H1 (cell line): ENCODE data around the gene STEAP3. TPM values are rescaled to one million over a fixed set of nuclear protein-coding genes. Genes with fewer than 3 reads are reported as not detected.

Experiments
- CTCF ChIA-PET: fragments of 300-600 bp; sonication (Branson Sonifier 250); formaldehyde crosslinking; loops from one replicate; lab custom pipeline; 2021; ENCODE audit not compliant: partially characterized antibody; lab: Charles Lee
- POLR2A ChIA-PET: fragments of 300-600 bp; sonication (Branson Sonifier 250); formaldehyde crosslinking; loops from one replicate; lab custom pipeline; 2021; ENCODE audit warnings: inconsistent platforms; ENCODE audit not compliant: partially characterized antibody; lab: Charles Lee
- DNase-seq, 2 experiments: peaks; one replicate each; pipeline versions ENCODE4 v3.0.0 to v3.0.0-alpha.2; 2010 to 2022; ENCODE audit warnings: low spot score in 2 of 2, low read depth in 1 of 2, mixed read lengths in 1 of 2
- FAIRE-seq: peaks from 2 replicates; lab custom pipeline; 2011; peaks lifted over from hg19 to GRCh38; lab: Jason Lieb, UNC
- H2AFZ ChIP-seq: 2 replicates; pipeline ENCODE4 v1.8.1; 2012; ENCODE audit warnings: low read length, inconsistent platforms
- H2AK5ac ChIP-seq: 2 replicates; pipeline ENCODE4 v1.6.1; 2013; ENCODE audit warnings: low read depth, low read length
- H2BK120ac ChIP-seq: replicated peaks from 2 replicates; pipeline ENCODE3; 2013; ENCODE audit warnings: low read depth, low read length, inconsistent platforms
- H2BK12ac ChIP-seq: 2 replicates; pipeline ENCODE4 v1.6.1; 2013; ENCODE audit warnings: low read depth, low read length
- H2BK15ac ChIP-seq: 2 replicates; pipeline ENCODE4 v1.6.1; 2013; ENCODE audit warnings: low read length
- H2BK20ac ChIP-seq: 2 replicates; pipeline ENCODE4 v1.6.1; 2013; ENCODE audit warnings: low read length
- H2BK5ac ChIP-seq: 2 replicates; pipeline ENCODE4 v1.6.1; 2013; ENCODE audit warnings: low read depth, low read length
- H3K14ac ChIP-seq: 2 replicates; pipeline ENCODE4 v1.6.1; 2013; ENCODE audit warnings: inconsistent platforms; ENCODE audit not compliant: insufficient read length
- H3K18ac ChIP-seq: 2 replicates; pipeline ENCODE4 v1.6.1; 2013; ENCODE audit warnings: low read length; ENCODE audit errors: extremely low read depth
- H3K23ac ChIP-seq: 2 replicates; pipeline ENCODE4 v1.6.1; 2013; ENCODE audit warnings: inconsistent platforms; ENCODE audit not compliant: insufficient read length
- H3K23me2 ChIP-seq: 2 replicates; pipeline ENCODE4 v1.6.1; 2013; ENCODE audit warnings: low read depth, low read length
- H3K27ac ChIP-seq: 2 replicates; pipeline ENCODE4 v1.6.1; 2011; ENCODE audit warnings: low read depth, low read length, inconsistent platforms
- H3K27me3 ChIP-seq, 4 experiments: replicated peaks in 1 of 4; 1 replicate in 1 of 4; 2 replicates in 3 of 4; pipeline versions ENCODE4 v1.6.1 to v1.8.1; 2011 to 2013; ENCODE audit warnings: low read length in 3 of 4, mild to moderate bottlenecking in 3 of 4, inconsistent platforms in 2 of 4, mixed read lengths in 2 of 4, moderate library complexity in 1 of 4; ENCODE audit not compliant: control insufficient read depth in 3 of 4, insufficient read depth in 3 of 4; ENCODE audit errors: extremely low read depth in 1 of 4
- H3K36me3 ChIP-seq, 4 experiments: 2 replicates each; pipeline versions ENCODE4 v1.6.1 to v1.8.1; 2011 to 2013; ENCODE audit warnings: mild to moderate bottlenecking in 4 of 4, low read length in 3 of 4, moderate library complexity in 2 of 4, control low read depth in 1 of 4, inconsistent platforms in 1 of 4; ENCODE audit not compliant: insufficient read depth in 4 of 4, control insufficient read depth in 2 of 4
- H3K4ac ChIP-seq: replicated peaks from 2 replicates; pipeline ENCODE3; 2013; ENCODE audit warnings: low read length, low read depth, mixed read lengths, inconsistent platforms; ENCODE audit not compliant: insufficient read length
- H3K4me1 ChIP-seq, 4 experiments: replicated peaks in 1 of 4; 1 replicate in 1 of 4; 2 replicates in 3 of 4; pipeline versions ENCODE4 v1.6.1 to v1.8.1; 2011 to 2013; ENCODE audit warnings: low read length in 3 of 4, inconsistent platforms in 2 of 4, mixed read lengths in 1 of 4; ENCODE audit not compliant: insufficient read depth in 4 of 4, control insufficient read depth in 3 of 4
- H3K4me2 ChIP-seq, 2 experiments: 2 replicates each; pipeline versions ENCODE4 v1.6.1 to v1.8.1; 2011 to 2013; ENCODE audit warnings: low read depth in 2 of 2, low read length in 2 of 2, control low read depth in 1 of 2, inconsistent platforms in 1 of 2, mild to moderate bottlenecking in 1 of 2; ENCODE audit not compliant: insufficient read depth in 1 of 2
- H3K4me3 ChIP-seq, 4 experiments: fragments of 200-600, 300-600 bp in 1 of 4; sonication (generic), shearing (Covaris generic), sonication (Bioruptor Twin) in 1 of 4; 2 replicates each; pipeline versions ENCODE4 v1.5.1 to v1.8.1; 2011 to 2016; ENCODE audit warnings: low read length in 4 of 4, low read depth in 3 of 4, control low read depth in 2 of 4, inconsistent platforms in 2 of 4, mild to moderate bottlenecking in 2 of 4, mixed read lengths in 1 of 4, moderate library complexity in 1 of 4; ENCODE audit not compliant: insufficient read depth in 2 of 4; ENCODE audit errors: extremely low read depth in 1 of 4
- H3K56ac ChIP-seq: replicated peaks from 2 replicates; pipeline ENCODE3; 2013; ENCODE audit warnings: low read depth, mild to moderate bottlenecking, mixed read lengths, low read length, inconsistent platforms; ENCODE audit not compliant: insufficient read length
- H3K79me1 ChIP-seq: 2 replicates; pipeline ENCODE4 v1.6.1; 2013; ENCODE audit warnings: low read depth, low read length, control low read depth
- H3K79me2 ChIP-seq, 2 experiments: 2 replicates each; pipeline versions ENCODE4 v1.6.1 to v1.8.1; 2012 to 2013; ENCODE audit warnings: low read length in 2 of 2, mild to moderate bottlenecking in 2 of 2, inconsistent platforms in 1 of 2; ENCODE audit not compliant: insufficient read depth in 2 of 2, control insufficient read depth in 1 of 2
- H3K9ac ChIP-seq, 4 experiments: replicated peaks in 1 of 4; 1 replicate in 1 of 4; 2 replicates in 3 of 4; pipeline versions ENCODE4 v1.6.1 to v1.8.1; 2011 to 2013; ENCODE audit warnings: low read depth in 3 of 4, low read length in 3 of 4, control low read depth in 2 of 4, mild to moderate bottlenecking in 2 of 4, moderate library complexity in 2 of 4, inconsistent platforms in 1 of 4; ENCODE audit errors: extremely low read depth in 1 of 4
- H3K9me3 ChIP-seq, 2 experiments: 2 replicates each; pipeline versions ENCODE4 v1.6.1 to v1.8.1; 2012 to 2013; ENCODE audit warnings: mild to moderate bottlenecking in 2 of 2, moderate library complexity in 2 of 2, control low read depth in 1 of 2, inconsistent platforms in 1 of 2, low read depth in 1 of 2, low read length in 1 of 2, mixed read lengths in 1 of 2; ENCODE audit not compliant: insufficient read depth in 2 of 2
- H4K20me1 ChIP-seq, 2 experiments: replicated peaks in 1 of 2; 2 replicates each; pipeline versions ENCODE3 to v1.8.1; 2011 to 2013; ENCODE audit warnings: inconsistent platforms in 2 of 2, low read length in 2 of 2, mild to moderate bottlenecking in 1 of 2; ENCODE audit not compliant: insufficient read depth in 2 of 2, control insufficient read depth in 1 of 2
- H4K5ac ChIP-seq: 2 replicates; pipeline ENCODE4 v1.6.1; 2013; ENCODE audit warnings: low read length, low read depth, mixed read lengths, inconsistent platforms; ENCODE audit not compliant: insufficient read length
- H4K8ac ChIP-seq: 2 replicates; pipeline ENCODE4 v1.8.0; 2013; ENCODE audit warnings: mild to moderate bottlenecking, moderate library complexity, low read length, inconsistent platforms; ENCODE audit not compliant: insufficient read depth; ENCODE audit errors: extremely low read depth
- H4K91ac ChIP-seq: replicated peaks from 2 replicates; pipeline ENCODE3; 2013; ENCODE audit warnings: low read length, mixed read lengths, inconsistent platforms; ENCODE audit not compliant: insufficient read length
- BCL11A ChIP-seq, 2 experiments: IDR thresholded peaks; one replicate each; pipeline ENCODE4 v1.6.1; 2011; ENCODE audit warnings: low read depth in 2 of 2, low read length in 2 of 2, mild to moderate bottlenecking in 2 of 2
- CBX5 ChIP-seq: fragments of 300-800, 300-1000 bp; sonication (generic); IDR thresholded peaks from 2 replicates; pipeline ENCODE4 v1.7.1; 2016; ENCODE audit warnings: antibody characterized with exemption, low read length, low read depth
- CHD2 ChIP-seq: IDR thresholded peaks from 2 replicates; pipeline ENCODE4 v1.6.1; 2012; ENCODE audit warnings: low read length, improper control_type of control experiment
- CREB1 ChIP-seq: IDR thresholded peaks from 2 replicates; pipeline ENCODE4 v1.6.1; 2012; ENCODE audit warnings: inconsistent platforms
- FOSL1 ChIP-seq: IDR thresholded peaks from 2 replicates; pipeline ENCODE4 v1.6.1; 2011; ENCODE audit warnings: mild to moderate bottlenecking, low read depth, low read length, moderate library complexity; ENCODE audit not compliant: insufficient read depth
- JUN ChIP-seq: IDR thresholded peaks from 2 replicates; pipeline ENCODE4 v1.6.1; 2011; ENCODE audit warnings: low read depth, mild to moderate bottlenecking, improper control_type of control experiment, low read length
- POLR2A ChIP-seq, 2 experiments: IDR thresholded peaks; 1 replicate in 1 of 2; 2 replicates in 1 of 2; pipeline ENCODE4 v1.6.1; 2011; ENCODE audit warnings: low read depth in 2 of 2, low read length in 2 of 2, mild to moderate bottlenecking in 2 of 2; ENCODE audit errors: control extremely low read depth in 1 of 2
- RFX5 ChIP-seq: IDR thresholded peaks from 2 replicates; pipeline ENCODE4 v1.6.1; 2011; ENCODE audit warnings: low read depth, low read length, improper control_type of control experiment, borderline replicate concordance
- RNF2 ChIP-seq: fragments of 200-900, 300-1000 bp; sonication (generic); IDR thresholded peaks from 2 replicates; pipeline ENCODE4 v1.7.1; 2016; ENCODE audit warnings: borderline replicate concordance, low read depth, mild to moderate bottlenecking, antibody characterized with exemption, low read length; ENCODE audit not compliant: poor library complexity, severe bottlenecking; ENCODE audit errors: missing control alignments
- SIRT6 ChIP-seq: IDR thresholded peaks from one replicate; pipeline ENCODE4 v1.7.1; 2012; ENCODE audit warnings: low read length, inconsistent platforms
- SP2 ChIP-seq: IDR thresholded peaks from 2 replicates; pipeline ENCODE4 v1.6.1; 2012; ENCODE audit warnings: mild to moderate bottlenecking, low read length, inconsistent platforms
- SUZ12 ChIP-seq: fragments of 200-600 bp; sonication (generic); IDR thresholded peaks from 2 replicates; pipeline ENCODE4 v1.6.1; 2012; ENCODE audit warnings: mild to moderate bottlenecking, inconsistent platforms, low read length, moderate library complexity, mixed read lengths
- WGBS, 2 experiments: shearing (Covaris generic) in 1 of 2; methylation state at CpG; one replicate each; pipeline versions ENCODE4 v1.1.6 to v1.1.7; 2013 to 2015; ENCODE audit warnings: low lambda C conversion rate in 2 of 2, mixed read lengths in 2 of 2, inconsistent platforms in 1 of 2, low coverage in 1 of 2, missing lambda C conversion rate in 1 of 2; ENCODE audit not compliant: insufficient replicate concordance in 2 of 2, insufficient coverage in 1 of 2, insufficient read length in 1 of 2; ENCODE audit errors: extremely low coverage in 1 of 2, missing lambda C conversion rate in 1 of 2; 5-methylcytosine and 5-hydroxymethylcytosine counted together
- polyA plus RNA-seq, 7 experiments: library from polyadenylated mRNA; depleted of rRNA in 3 of 7; stranded (reverse) in 5 of 7; unstranded in 2 of 7; fragments of >200 nt in 5 of 7; fragments of 200-250 nt in 2 of 7; gene quantifications; 1 replicate in 5 of 7; 2 replicates in 1 of 7; 4 replicates in 1 of 7; pipeline versions ENCODE4 v1.2.1 to v1.2.3, GENCODE V29; 2011 to 2013; ENCODE audit warnings: missing spikeins in 2 of 7, mixed read lengths in 2 of 7
- total RNA-seq: library from RNA; stranded (reverse); fragmentation: NEBNext Ultra II Directional; extraction: Animal tissue kit (Norgen Biotek cat#: 25700); gene quantifications from 2 replicates; pipeline ENCODE4 v1.2.1, GENCODE V29; 2021
- TF ChIP-seq, protein P1 (sequence below): IDR thresholded peaks from 2 replicates; pipeline ENCODE4 v1.6.1; 2012; ENCODE audit warnings: inconsistent platforms

Gene STEAP3
- total and polyA plus RNA-seq, 2 of the 8 experiments (the other 6 are each of a cell fraction or from before 2014, with no cell fraction given): 21.7 to 27.9 TPM

DNA sequence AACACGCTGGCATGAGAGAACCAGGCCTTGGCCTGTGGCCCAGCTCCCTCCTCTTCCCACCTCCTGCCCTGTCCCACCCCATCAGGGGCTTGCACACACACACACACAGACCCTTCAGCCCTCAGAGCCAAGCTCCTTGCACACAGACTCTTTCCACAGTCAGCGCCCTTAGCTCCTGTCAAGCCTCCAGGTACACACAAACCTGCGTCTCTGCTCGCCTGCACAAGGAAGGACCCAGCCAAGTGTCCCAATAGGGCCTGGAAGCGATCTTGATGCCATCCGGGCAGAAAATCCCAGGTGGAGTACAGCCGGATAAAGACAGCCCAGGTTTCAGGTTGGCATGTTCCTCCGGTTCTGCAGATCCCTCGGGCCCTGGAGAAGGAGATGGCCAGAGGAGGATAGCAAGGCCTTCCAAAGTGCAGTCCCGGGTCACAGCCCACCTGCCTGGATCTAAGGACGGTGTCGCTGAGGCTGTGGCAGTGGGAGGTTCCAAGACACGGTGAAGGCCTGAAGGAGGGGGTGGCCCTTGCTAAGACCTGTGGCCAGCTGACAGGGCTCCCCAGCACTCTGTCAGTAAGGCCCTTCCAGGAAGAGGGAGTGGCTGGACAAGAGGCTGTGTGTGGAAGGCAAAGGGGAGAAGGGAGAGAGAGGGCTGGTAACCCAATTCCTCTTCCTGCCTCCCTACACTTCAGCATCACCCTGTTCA lies 18.5 kb upstream of the STEAP3 start:
- Histone ChIP-seq H3K23me2 (no peaks in the 10 kb centered on the region; the same call in 1 of the 2 replicates), H3K27me3 (no peaks in the 10 kb centered on the region; a peak in 1 of 7 replicates), H3K56ac (no peak overlapping the region), H2BK5ac (no peak overlapping the region; the same call in 1 of the 2 replicates), H3K18ac (no peak overlapping the region), H3K14ac (no peak overlapping the region), H4K91ac (no peak overlapping the region), H2BK120ac (no peak overlapping the region), H2BK15ac (0 out of 2 replicates have a peak overlapping the region, but pooled peaks have one; percentile 5), H2AK5ac (no peak overlapping the region; the same call in 1 of the 2 replicates), H2BK20ac (no peak overlapping the region), H4K20me1 (no peaks in the 10 kb centered on the region), H3K9me3 (no peaks in the 10 kb centered on the region), H3K27ac (no peak overlapping the region), H3K79me1 (no peaks in the 10 kb centered on the region), H4K8ac (peak overlapping the region; percentile 12; the same call in 1 of the 2 replicates), H3K9ac (no peak overlapping the region), H3K4me2 (no peak overlapping the region), H3K4ac (no peak overlapping the region), H3K4me1 (peaks cover 0 to 4% (median 0%) of the 10 kb centered on the region in 4 experiments; a peak in 2 of 7 replicates), H3K79me2 (no peaks in the 10 kb centered on the region), H2BK12ac (peak overlapping the region; percentile 55; the same call in 1 of the 2 replicates), H2AFZ (peak overlapping the region; percentile 59; the same call in 1 of the 2 replicates), H3K4me3 (no peak overlapping the region), H3K23ac (no peak overlapping the region), H4K5ac (no peak overlapping the region), H3K36me3 (no peaks in the 10 kb centered on the region)
- ChIA-PET CTCF (no interaction called here), POLR2A (interaction anchor here (2.4 kb wide), 1 partner anchor 9 kb away, joined by 11 read pairs; no protein-coding TSS in a partner anchor)
- FAIRE-seq: no peak
- no peak for DNase-seq
- WGBS, 2 experiments: 97% methylated on average over 13 of the region's 13 CpGs; no CpG with 5 or more reads in 1 of the 2 experiments
- TF ChIP-seq CREB1: no peak
- TF ChIP-seq JUN: no peak
- no peak for TF ChIP-seq SUZ12
- TF ChIP-seq CHD2: no peak
- no peak for TF ChIP-seq SP2
- no peak for TF ChIP-seq RNF2
- TF ChIP-seq SIRT6: no peak
- no peak for TF ChIP-seq CBX5
- TF ChIP-seq, protein P1, sequence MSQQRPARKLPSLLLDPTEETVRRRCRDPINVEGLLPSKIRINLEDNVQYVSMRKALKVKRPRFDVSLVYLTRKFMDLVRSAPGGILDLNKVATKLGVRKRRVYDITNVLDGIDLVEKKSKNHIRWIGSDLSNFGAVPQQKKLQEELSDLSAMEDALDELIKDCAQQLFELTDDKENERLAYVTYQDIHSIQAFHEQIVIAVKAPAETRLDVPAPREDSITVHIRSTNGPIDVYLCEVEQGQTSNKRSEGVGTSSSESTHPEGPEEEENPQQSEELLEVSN: no peak
- TF ChIP-seq BCL11A (IDR thresholded peaks at IDR 0.05; ENCODE audit: low read depth in 2 of 2, low read length in 2 of 2): no peak
- TF ChIP-seq FOSL1: no peak
- TF ChIP-seq POLR2A (IDR thresholded peaks at IDR 0.05; ENCODE audit: control extremely low read depth in 1 of 2, low read depth in 2 of 2, low read length in 2 of 2): no peak
- no peak for TF ChIP-seq RFX5
